Measurements from ENCODE around the gene LY9. TPM values are rescaled to one million over a fixed set of nuclear protein-coding genes. Genes with fewer than 3 reads are reported as not detected.
A peak's percentile ranks its signal among the peaks of the same experiment; 100 is the strongest.

LY9 gene
- total RNA-seq (2014; rRNA removed) (not detected in 2 replicates), Bru-seq, nascent RNA (percentile 7 among the genes with signal in this experiment), BruChase-seq, experiment 1, labeled RNA remaining after a 6-hour chase (not detected), BruChase-seq, experiment 2, labeled RNA remaining after a 2-hour chase (percentile 5 among the genes with signal in this experiment)
- long read RNA-seq = 0 reads

GRCh38 chr1:160795951-160796383 lies at the start of gene LY9:
LY9 (plus strand) TSS chr1:160796174; CDS start chr1:160796188, 14 bp downstream.
- Histone ChIP-seq H2AFZ (ENCODE audit: low read length) (no peak within 1 kb of the TSS), H3K36me3 (ENCODE audit: low read depth, low read length) (no peaks in the 10 kb centered on the region), H3K9ac (ENCODE audit: low read length) (no peak within 1 kb of the TSS), H4K20me1 (ENCODE audit: low read length) (no peaks in the 10 kb centered on the region), H3F3A (ENCODE audit: low read length, unreplicated experiment) (no peaks in the 10 kb centered on the region), H3K9me3 (ENCODE audit: low read length) (no peaks in the 10 kb centered on the region), H3K27ac (ENCODE audit: low read length) (no peak within 1 kb of the TSS), H3K9me2 (replicated peaks; ENCODE audit: low read length) (no peaks in the 10 kb centered on the region), H3K79me2 (ENCODE audit: low read length) (no peaks in the 10 kb centered on the region), H3K4me1 (ENCODE audit: insufficient read depth, low read length) (peaks cover 2% of the 10 kb centered on the region), H3K4me3 (ENCODE audit: low read length) (no peak within 1 kb of the TSS), H3K4me2 (ENCODE audit: low read length) (no peak within 1 kb of the TSS), H3K27me3 (ENCODE audit: low read length) (no peaks in the 10 kb centered on the region)
- intact Hi-C loops (cut with micrococcal nuclease) = no loop called here
- TF ChIP-seq EZH2 (IDR thresholded peaks at IDR 0.05; ENCODE audit: low read length, unreplicated experiment) = no peak
- no peak for TF ChIP-seq CTCF (conservative IDR thresholded peaks at IDR 0.05; ENCODE audit: low read depth, low read length)
- no peak for TF ChIP-seq EZH2phosphoT487 (IDR thresholded peaks at IDR 0.05; ENCODE audit: borderline replicate concordance, low read length)
- no TSS peak for BruUV-seq (replicated peaks)
- POLR2A ChIA-PET (ENCODE audit: unreplicated experiment) = no interaction called here
- CTCF ChIA-PET = no interaction called here
- ATAC-seq (no peak), DNase-seq (no peak)

GRCh38 chr1:160746836-160747500 lies 49.0 kb upstream of the LY9 start:
- intact Hi-C loops (cut with micrococcal nuclease) = no loop called here
- CTCF ChIA-PET = no interaction called here
- POLR2A ChIA-PET (ENCODE audit: unreplicated experiment) = interaction anchor here (0.7 kb wide), 1 partner anchor 693 kb away, joined by 4 read pairs; no protein-coding TSS in a partner anchor

More at GRCh38 chr1:160746836-160747500, 49.0 kb upstream of the LY9 start:
- no peaks in the 10 kb centered on the region for H3K9me3 ChIP-seq (ENCODE audit: low read length)
- H3K79me2 ChIP-seq (ENCODE audit: low read length) = no peaks in the 10 kb centered on the region
- H3K9ac ChIP-seq (ENCODE audit: low read length) = no peak overlapping the region
- no peak overlapping the region for H2AFZ ChIP-seq (ENCODE audit: low read length)
- ATAC-seq (no peak), DNase-seq (peak; percentile 56)
- peaks cover 23% of the 10 kb centered on the region for H3K4me1 ChIP-seq (ENCODE audit: insufficient read depth, low read length)
- no peak overlapping the region for H3K4me3 ChIP-seq (ENCODE audit: low read length)
- no peaks in the 10 kb centered on the region for H3F3A ChIP-seq (ENCODE audit: low read length, unreplicated experiment)
- H3K9me2 ChIP-seq (replicated peaks; ENCODE audit: low read length) = no peaks in the 10 kb centered on the region
- H4K20me1 ChIP-seq (ENCODE audit: low read length) = no peaks in the 10 kb centered on the region
- H3K27ac ChIP-seq (ENCODE audit: low read length) = no peak overlapping the region
- peaks cover 14% of the 10 kb centered on the region; the same call in 1 of the 2 replicates for H3K27me3 ChIP-seq (ENCODE audit: low read length)
- no peak for TF ChIP-seq EZH2 (IDR thresholded peaks at IDR 0.05; ENCODE audit: low read length, unreplicated experiment)
- no peak for TF ChIP-seq CTCF (conservative IDR thresholded peaks at IDR 0.05; ENCODE audit: low read depth, low read length)
- no peak for TF ChIP-seq EZH2phosphoT487 (IDR thresholded peaks at IDR 0.05; ENCODE audit: borderline replicate concordance, low read length)
- no peak overlapping the region for H3K4me2 ChIP-seq (ENCODE audit: low read length)
- H3K36me3 ChIP-seq (ENCODE audit: low read depth, low read length) = no peaks in the 10 kb centered on the region
- BruUV-seq (replicated peaks) = no TSS peak
